ENCODE measurements around the gene TIMM21. TPM values are rescaled to one million over a fixed set of nuclear protein-coding genes. Genes with fewer than 3 reads are reported as not detected.

The TIMM21 gene
- total RNA-seq, 1 experiment from 2014 or later, result 44.9 TPM

- Mint-ChIP-seq H3K4me1 (ENCODE audit: low read depth, unreplicated experiment) (peaks cover 16% of the 10 kb centered on the region), H3K36me3 (ENCODE audit: insufficient read depth, unreplicated experiment) (no peaks in the 10 kb centered on the region), H3K27ac (ENCODE audit: unreplicated experiment) (no peak overlapping the region), H3K4me3 (ENCODE audit: low read depth, unreplicated experiment) (no peak overlapping the region), H3K9me3 (ENCODE audit: low read depth, unreplicated experiment) (no peaks in the 10 kb centered on the region), H3K27me3 (ENCODE audit: unreplicated experiment) (no peaks in the 10 kb centered on the region)
- TF ChIP-seq CTCF (IDR thresholded peaks at IDR 0.05; ENCODE audit: unreplicated experiment), result no peak
- no peak for DNase-seq
- CTCF ChIA-PET, result interaction anchor here (1.0 kb wide), 1 partner anchor 13 kb away, joined by 3 read pairs; no protein-coding TSS in a partner anchor
- BruUV-seq (replicated peaks), result no TSS peak
- intact Hi-C loops (cut with micrococcal nuclease; ENCODE audit: unreplicated experiment), result no loop called here
Observed at GRCh38 chr18:74184875-74185274, 36.6 kb downstream of the TIMM21 start.

GRCh38 chr18:74185860-74186259 is 37.5 kb downstream of the TIMM21 start:
- Mint-ChIP-seq H3K27ac (ENCODE audit: unreplicated experiment) (no peak overlapping the region), H3K36me3 (ENCODE audit: insufficient read depth, unreplicated experiment) (no peaks in the 10 kb centered on the region), H3K4me3 (ENCODE audit: low read depth, unreplicated experiment) (no peak overlapping the region), H3K9me3 (ENCODE audit: low read depth, unreplicated experiment) (no peaks in the 10 kb centered on the region), H3K4me1 (ENCODE audit: low read depth, unreplicated experiment) (peaks cover 16% of the 10 kb centered on the region), H3K27me3 (ENCODE audit: unreplicated experiment) (no peaks in the 10 kb centered on the region)
- CTCF ChIA-PET, result interaction anchor here (1.0 kb wide), 1 partner anchor 12 kb away, joined by 3 read pairs; no protein-coding TSS in a partner anchor
- no peak for TF ChIP-seq CTCF (IDR thresholded peaks at IDR 0.05; ENCODE audit: unreplicated experiment)
- no peak for DNase-seq
- intact Hi-C loops (cut with micrococcal nuclease; ENCODE audit: unreplicated experiment), result no loop called here
- no TSS peak for BruUV-seq (replicated peaks)

- Mint-ChIP-seq H3K9me3 (ENCODE audit: low read depth, unreplicated experiment) (no peaks in the 10 kb centered on the region), H3K27me3 (ENCODE audit: unreplicated experiment) (no peaks in the 10 kb centered on the region), H3K27ac (ENCODE audit: unreplicated experiment) (no peak overlapping the region), H3K4me1 (ENCODE audit: low read depth, unreplicated experiment) (peaks cover 16% of the 10 kb centered on the region), H3K4me3 (ENCODE audit: low read depth, unreplicated experiment) (no peak overlapping the region), H3K36me3 (ENCODE audit: insufficient read depth, unreplicated experiment) (no peaks in the 10 kb centered on the region)
- no peak for TF ChIP-seq CTCF (IDR thresholded peaks at IDR 0.05; ENCODE audit: unreplicated experiment)
- intact Hi-C loops (cut with micrococcal nuclease; ENCODE audit: unreplicated experiment), result no loop called here
- no TSS peak for BruUV-seq (replicated peaks)
- CTCF ChIA-PET, result no interaction called here
- no peak for DNase-seq
Observed at GRCh38 chr18:74186661-74187060, 38.3 kb downstream of the TIMM21 start.

- CTCF ChIA-PET, result no interaction called here
- BruUV-seq (replicated peaks), result no TSS peak
- Mint-ChIP-seq H3K36me3 (ENCODE audit: insufficient read depth, unreplicated experiment) (no peaks in the 10 kb centered on the region), H3K27ac (ENCODE audit: unreplicated experiment) (no peak overlapping the region), H3K4me3 (ENCODE audit: low read depth, unreplicated experiment) (no peak overlapping the region), H3K9me3 (ENCODE audit: low read depth, unreplicated experiment) (no peaks in the 10 kb centered on the region), H3K4me1 (ENCODE audit: low read depth, unreplicated experiment) (peaks cover 4% of the 10 kb centered on the region), H3K27me3 (ENCODE audit: unreplicated experiment) (peaks cover 15% of the 10 kb centered on the region)
- intact Hi-C loops (cut with micrococcal nuclease; ENCODE audit: unreplicated experiment), result no loop called here
- no peak for TF ChIP-seq CTCF (IDR thresholded peaks at IDR 0.05; ENCODE audit: unreplicated experiment)
- no peak for DNase-seq
Observed at GRCh38 chr18:74190086-74190485, 41.8 kb downstream of the TIMM21 start.
